Endothelial cell (in vitro differentiated cells): ENCODE results near the gene SMIM41. TPM values are rescaled to one million over a fixed set of nuclear protein-coding genes. Genes with fewer than 3 reads are reported as not detected.
A peak's percentile ranks its signal among the peaks of the same experiment; 100 is the strongest.

Experiments
- DNase-seq: peaks from one replicate; pipeline ENCODE4 v3.0.0; 2021; ENCODE audit warnings: low spot score
- H3K27ac Mint-ChIP-seq: one replicate; pipeline ENCODE4 v1.8.0; 2021; ENCODE audit warnings: mixed read lengths, inconsistent platforms; ENCODE audit not compliant: unreplicated experiment
- H3K27me3 Mint-ChIP-seq: one replicate; pipeline ENCODE4 v1.8.0; 2021; ENCODE audit warnings: mild to moderate bottlenecking, moderate library complexity, mixed read lengths, inconsistent platforms; ENCODE audit not compliant: unreplicated experiment
- H3K36me3 Mint-ChIP-seq: one replicate; pipeline ENCODE4 v1.8.0; 2021; ENCODE audit warnings: mild to moderate bottlenecking, low read depth, mixed read lengths, inconsistent platforms; ENCODE audit not compliant: unreplicated experiment
- H3K4me1 Mint-ChIP-seq: one replicate; pipeline ENCODE4 v1.8.0; 2021; ENCODE audit warnings: mild to moderate bottlenecking, mixed read lengths, inconsistent platforms; ENCODE audit not compliant: unreplicated experiment
- H3K4me3 Mint-ChIP-seq: one replicate; pipeline ENCODE4 v1.8.0; 2021; ENCODE audit warnings: mild to moderate bottlenecking, mixed read lengths, inconsistent platforms; ENCODE audit not compliant: unreplicated experiment
- H3K9me3 Mint-ChIP-seq: one replicate; pipeline ENCODE4 v1.8.0; 2021; ENCODE audit warnings: mixed read lengths, inconsistent platforms; ENCODE audit not compliant: unreplicated experiment
- CTCF ChIP-seq: fragments of 200-600 bp; sonication (generic); IDR thresholded peaks from one replicate; pipeline ENCODE4 v1.5.0; 2021; ENCODE audit warnings: antibody characterized with exemption; ENCODE audit not compliant: unreplicated experiment
- total RNA-seq: library from RNA; stranded (reverse); fragmentation: NEBNext Ultra II Directional; extraction: Animal tissue kit (Norgen Biotek cat#: 25700); gene quantifications from one replicate; pipeline ENCODE4 v1.2.1, GENCODE V29; 2021; ENCODE audit not compliant: unreplicated experiment

SMIM41 gene
- total RNA-seq, 1 donor from 2014 or later: not detected

- peaks cover 11% of the 10 kb centered on the region for H3K4me1 Mint-ChIP-seq
- H3K36me3 Mint-ChIP-seq: peaks cover 3% of the 10 kb centered on the region
- H3K27ac Mint-ChIP-seq: no peak overlapping the region
- H3K27me3 Mint-ChIP-seq: peaks cover 4% of the 10 kb centered on the region
- H3K4me3 Mint-ChIP-seq: no peak overlapping the region
- TF ChIP-seq CTCF: peak; percentile 91
- no peaks in the 10 kb centered on the region for H3K9me3 Mint-ChIP-seq
- peak; percentile 88 for DNase-seq
These were observed 77.5 kb downstream of the SMIM41 start for GRCh38 chr12:52156757-52157565.

GRCh38 chr12:52157566-52158150 is 78.2 kb downstream of the SMIM41 start:
- Mint-ChIP-seq H3K4me1 (peaks cover 18% of the 10 kb centered on the region), H3K36me3 (peaks cover 3% of the 10 kb centered on the region), H3K27me3 (peaks cover 5% of the 10 kb centered on the region), H3K9me3 (no peaks in the 10 kb centered on the region), H3K4me3 (no peak overlapping the region), H3K27ac (no peak overlapping the region)
- no peak for TF ChIP-seq CTCF
- no peak for DNase-seq

Other genes with a start within 250 kb of the SMIM41 start
- 42.0 TPM for gene FIGNL2, start 231.0 kb upstream of the SMIM41 start, total RNA-seq
- 0.31 TPM for gene ANKRD33, start 191.6 kb upstream of the SMIM41 start, total RNA-seq
- gene ACVRL1, start 172.2 kb upstream of the SMIM41 start, total RNA-seq: 395 TPM
- 30.5 TPM for gene ACVR1B, start 128.0 kb upstream of the SMIM41 start, total RNA-seq
- gene TAMALIN, start 72.8 kb upstream of the SMIM41 start, total RNA-seq: 29.7 TPM
- gene NR4A1, start 28.3 kb upstream of the SMIM41 start, total RNA-seq: 1.0 TPM
- 30.6 TPM for gene ATG101, start 9.7 kb upstream of the SMIM41 start, total RNA-seq
- 1.5 TPM for gene KRT80, start 112.3 kb downstream of the SMIM41 start, total RNA-seq
- gene KRT7, start 153.5 kb downstream of the SMIM41 start, total RNA-seq: not detected
- gene KRT86, start 194.9 kb downstream of the SMIM41 start, total RNA-seq: not detected
- not detected for gene KRT81, start 211.8 kb downstream of the SMIM41 start, total RNA-seq
- gene KRT83, start 241.7 kb downstream of the SMIM41 start, total RNA-seq: not detected